ENCODE results near the gene WBP4. TPM values are rescaled to one million over a fixed set of nuclear protein-coding genes. Genes with fewer than 3 reads are reported as not detected.
A peak's percentile ranks its signal among the peaks of the same experiment; 100 is the strongest.

Gene WBP4
- total and polyA plus RNA-seq, 9 of the 15 experiments (the other 6 are each of a cell fraction or from before 2014, with no cell fraction given) = 5.5 to 12.2 (median 7.9) TPM

- TF ChIP-seq ATF2 (CRISPR knock-in tag; IDR thresholded peaks at IDR 0.05) = no peak
- TF ChIP-seq HMBOX1 (IDR thresholded peaks at IDR 0.05) = 0 out of 2 replicates have a peak, but pooled peaks have one; percentile 5
- TF ChIP-seq TBL1XR1 (IDR thresholded peaks at IDR 0.05; ENCODE audit: low read length in 2 of 2) = no peak
- no peak for TF ChIP-seq ZNF212 (CRISPR knock-in tag; IDR thresholded peaks at IDR 0.05)
- TF ChIP-seq DDX20 (tag; IDR thresholded peaks at IDR 0.05; ENCODE audit: low read depth) = no peak
- no peak for TF ChIP-seq TOE1 (IDR thresholded peaks at IDR 0.05; ENCODE audit: borderline replicate concordance)
- no peak for TF ChIP-seq TOE1 (CRISPR knock-in tag; IDR thresholded peaks at IDR 0.05; ENCODE audit: borderline replicate concordance, low read depth)
- no peak for TF ChIP-seq ZNF121 (CRISPR knock-in tag; conservative IDR thresholded peaks at IDR 0.05)
- no peak for TF ChIP-seq MAFK (IDR thresholded peaks at IDR 0.05; ENCODE audit: low read length)
- no peak for TF ChIP-seq ZNF778 (CRISPR knock-in tag; IDR thresholded peaks at IDR 0.05)
- TF ChIP-seq RHOXF2B (CRISPR knock-in tag; conservative IDR thresholded peaks at IDR 0.05) = no peak
- TF ChIP-seq HMG20B (CRISPR knock-in tag; IDR thresholded peaks at IDR 0.05) = no peak
- no peak for TF ChIP-seq PHB2 (IDR thresholded peaks at IDR 0.05; ENCODE audit: low read depth)
- TF ChIP-seq POU5F1 (IDR thresholded peaks at IDR 0.05; ENCODE audit: borderline replicate concordance, low read depth, low read length, partially characterized antibody) = no peak
- no peak for TF ChIP-seq ZNF57 (CRISPR knock-in tag; IDR thresholded peaks at IDR 0.05)
- TF ChIP-seq RAD21 (CRISPR knock-in tag; conservative IDR thresholded peaks at IDR 0.05 in 1 of 2, IDR thresholded peaks at IDR 0.05 in 1 of 2) = peak; percentile 31 to 53
Measured at GRCh38 chr13:41054212-41054877, 7.0 kb upstream of the WBP4 start (continued).

All from K562 (cell line).